NCI-H460 (cell line): ENCODE results near the gene ROBO4. TPM values are rescaled to one million over a fixed set of nuclear protein-coding genes. Genes with fewer than 3 reads are reported as not detected.

Experiments
- DNase-seq: peaks from one replicate; pipeline ENCODE4 v3.0.0-alpha.2; 2016; ENCODE audit warnings: low read depth; ENCODE audit errors: extremely low read depth
- total RNA-seq: library from RNA; depleted of rRNA; stranded (reverse); fragments of >200 nt; shearing (Covaris generic); gene quantifications from 2 replicates; pipeline ENCODE4 v1.2.3, GENCODE V29; 2014; rRNA removed

The ROBO4 gene
- total RNA-seq, 1 experiment from 2014 or later: not detected

GRCh38 chr11:124859171-124859570, 38.5 kb downstream of the ROBO4 start:
- DNase-seq: no peak

- no peak for DNase-seq
Measured at GRCh38 chr11:124846070-124846673, 51.5 kb downstream of the ROBO4 start.

- no peak for DNase-seq
Measured at GRCh38 chr11:124844664-124845079, 53.0 kb downstream of the ROBO4 start.

DNA sequence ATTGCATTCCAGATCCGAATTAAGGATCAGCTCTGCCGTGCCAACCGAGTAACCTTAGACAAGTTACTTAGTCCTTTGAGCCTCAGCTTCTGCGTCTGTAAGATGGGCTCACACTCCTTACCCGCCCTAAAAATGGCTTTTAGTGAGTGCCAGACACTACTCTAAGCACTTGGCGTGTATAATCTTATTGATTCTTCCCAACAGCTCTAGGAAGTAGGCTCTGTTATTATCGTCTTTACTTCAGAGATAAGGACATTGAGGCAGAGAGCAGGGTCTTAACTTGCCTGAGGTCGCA, 54.1 kb downstream of the ROBO4 start:
- no peak for DNase-seq

DNA sequence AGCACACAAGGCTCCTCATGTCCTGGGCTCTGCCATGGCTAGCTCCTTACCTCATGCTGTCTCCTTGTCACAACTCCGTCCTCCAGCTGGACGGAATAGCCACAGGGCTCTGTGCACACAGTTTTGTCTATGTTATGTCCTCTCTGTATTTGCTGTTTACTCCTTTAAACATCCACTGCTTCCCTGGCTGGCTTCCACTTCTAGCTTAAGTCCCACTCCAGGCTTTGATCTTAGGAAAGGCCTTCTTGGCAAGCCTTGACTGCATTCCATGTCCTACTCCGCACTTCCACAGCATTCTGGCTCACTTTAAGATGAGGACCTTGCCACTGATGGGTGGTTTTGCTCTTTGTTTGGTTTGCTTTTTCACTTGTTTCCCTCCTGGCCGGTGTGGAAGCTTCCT, 55.4 kb downstream of the ROBO4 start:
- DNase-seq: no peak

DNA sequence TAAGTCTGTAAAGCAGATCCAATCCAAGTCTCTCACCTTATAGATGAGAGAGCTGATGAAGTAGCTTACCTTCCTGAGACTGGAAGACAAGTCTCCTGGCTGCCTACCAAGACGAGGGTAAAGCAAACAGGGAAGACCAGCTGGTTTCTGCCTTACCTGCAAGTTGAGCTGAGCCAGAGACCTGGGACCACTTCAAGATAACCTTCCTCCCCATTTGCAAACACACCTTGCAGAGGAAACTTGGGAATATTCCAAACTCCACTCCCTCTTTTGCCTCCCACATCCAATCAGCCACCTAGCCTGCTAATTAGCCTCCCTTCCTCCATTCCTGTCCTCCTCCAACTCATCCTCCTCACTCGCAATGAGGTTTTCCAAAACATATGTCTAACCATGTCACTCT, 55.8 kb downstream of the ROBO4 start:
- no peak for DNase-seq

- no peak for DNase-seq
Measured at GRCh38 chr11:124841201-124841600, 56.5 kb downstream of the ROBO4 start.

DNA sequence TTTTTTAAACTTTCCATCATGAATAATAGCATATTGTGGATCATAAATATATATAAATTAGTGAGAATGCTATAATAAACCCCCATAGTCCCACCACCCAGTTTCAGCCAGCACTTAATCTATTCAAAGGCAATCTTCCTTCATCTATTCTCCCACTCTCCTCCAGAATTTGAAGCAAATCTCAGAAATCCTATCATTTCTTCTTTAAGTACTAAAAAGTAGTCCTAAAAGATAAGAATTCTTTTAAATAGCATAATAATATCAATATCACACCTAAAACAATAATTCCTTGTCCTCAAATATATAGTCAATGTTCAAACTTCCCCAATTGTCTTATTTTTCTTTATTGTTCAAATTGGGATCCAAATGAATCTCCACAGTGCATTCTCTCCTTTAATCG, 57.0 kb downstream of the ROBO4 start:
- no peak for DNase-seq

DNA sequence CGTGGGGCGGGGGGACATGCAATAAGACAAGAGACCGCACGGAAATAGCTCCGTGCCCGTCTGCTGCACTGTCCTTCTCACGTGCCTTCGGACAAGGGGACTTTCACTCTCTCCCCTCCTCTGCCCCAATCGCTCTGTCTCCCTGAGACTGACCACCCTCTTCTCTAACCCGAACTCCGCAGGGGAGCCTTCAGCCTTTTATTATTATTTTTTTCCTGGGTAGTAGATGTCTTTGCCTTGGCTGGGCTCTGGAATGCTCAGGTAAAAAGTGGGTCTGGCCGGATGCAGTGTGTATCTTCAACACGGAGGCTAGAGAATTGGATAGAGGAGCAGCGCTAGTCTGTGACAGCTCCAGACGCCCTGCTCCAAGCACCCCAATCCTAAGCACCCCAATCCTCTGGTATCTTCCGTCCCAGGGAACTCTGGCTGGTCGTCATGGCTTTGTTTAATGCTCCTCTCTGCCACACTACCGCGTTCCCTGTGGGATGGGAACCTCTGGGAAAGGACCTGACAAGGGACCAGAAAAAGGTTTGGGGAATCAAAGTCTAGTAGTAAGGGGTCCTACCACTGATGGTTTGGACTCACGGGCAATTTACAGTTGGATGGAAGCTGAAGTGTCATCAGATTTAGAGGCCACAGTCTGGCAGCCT, 57.6 kb downstream of the ROBO4 start:
- no peak for DNase-seq

DNA sequence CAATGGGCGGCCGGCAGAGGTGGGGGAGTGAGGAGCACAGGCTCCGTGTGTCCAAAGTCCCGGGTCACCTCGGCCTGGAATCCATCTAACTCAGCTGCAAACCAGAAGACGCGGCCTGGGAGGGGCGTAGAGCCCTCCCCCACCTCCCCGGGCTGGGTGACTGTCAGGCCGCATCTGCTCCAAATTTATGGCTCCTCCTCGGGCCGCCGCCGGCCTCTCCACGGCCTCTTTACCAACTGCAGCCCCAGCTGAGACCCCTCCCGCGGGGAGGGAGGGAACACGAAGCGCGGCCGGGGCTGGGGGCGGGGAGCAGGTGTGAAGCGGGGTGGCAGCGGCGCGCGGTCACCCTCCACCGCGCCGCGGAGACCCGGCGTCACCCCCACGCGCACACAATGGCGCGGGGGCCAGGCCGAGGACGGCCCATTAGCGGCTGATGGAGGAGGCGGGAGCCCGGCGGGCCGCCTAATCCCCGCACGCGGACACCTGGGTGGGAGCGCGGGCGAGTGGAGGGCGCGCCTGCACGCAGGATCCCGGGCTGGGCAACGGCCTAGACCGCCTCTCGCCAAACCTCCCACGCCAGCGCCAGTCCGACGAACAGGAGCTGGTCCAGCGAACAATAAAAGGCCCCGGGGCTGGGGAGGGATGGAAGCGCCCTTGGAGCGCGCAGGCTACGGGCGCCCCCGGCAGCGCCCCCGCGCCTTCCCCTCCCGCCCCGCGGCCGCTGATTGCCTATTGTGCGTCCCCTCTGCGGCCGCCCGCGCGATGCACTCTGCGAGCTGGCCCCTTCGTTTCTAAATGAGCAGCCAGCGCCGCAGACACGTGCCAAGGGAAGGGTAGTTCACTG, 58.3 kb downstream of the ROBO4 start:
- DNase-seq: no peak

DNA sequence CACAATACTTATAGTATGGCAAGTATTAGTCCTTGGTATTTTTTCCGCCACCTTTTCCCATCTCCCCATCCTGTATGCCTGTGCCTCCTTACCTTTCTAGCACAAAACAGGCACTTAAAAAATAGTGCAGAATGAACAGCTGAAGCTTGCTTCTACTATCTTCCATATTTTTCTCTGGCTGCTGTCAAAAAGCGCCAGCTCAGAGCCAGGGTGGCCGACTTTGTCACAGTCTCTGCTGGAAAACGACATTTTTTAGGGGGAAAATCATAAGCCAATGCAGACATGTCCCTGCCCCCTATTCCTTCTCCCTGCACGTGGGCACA, 58.9 kb downstream of the ROBO4 start:
- DNase-seq: no peak

DNA sequence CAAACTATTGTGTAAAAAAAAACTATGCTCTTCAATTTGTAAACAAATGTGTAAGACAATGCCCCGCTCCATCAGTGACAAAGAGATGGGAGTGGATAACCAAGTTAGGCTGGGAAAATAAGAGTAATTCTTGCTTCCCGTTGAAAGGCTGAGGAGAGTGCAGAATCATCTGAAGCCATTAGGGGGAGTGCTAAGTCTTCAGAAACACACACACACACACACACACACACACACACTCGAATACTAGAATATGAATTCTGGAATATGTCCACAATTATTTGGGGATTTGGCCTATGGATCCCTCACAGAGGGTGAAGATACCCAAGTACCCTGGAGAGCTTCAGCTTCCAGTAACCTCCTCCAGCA, 60.2 kb downstream of the ROBO4 start:
- peak; percentile 32 for DNase-seq

DNA sequence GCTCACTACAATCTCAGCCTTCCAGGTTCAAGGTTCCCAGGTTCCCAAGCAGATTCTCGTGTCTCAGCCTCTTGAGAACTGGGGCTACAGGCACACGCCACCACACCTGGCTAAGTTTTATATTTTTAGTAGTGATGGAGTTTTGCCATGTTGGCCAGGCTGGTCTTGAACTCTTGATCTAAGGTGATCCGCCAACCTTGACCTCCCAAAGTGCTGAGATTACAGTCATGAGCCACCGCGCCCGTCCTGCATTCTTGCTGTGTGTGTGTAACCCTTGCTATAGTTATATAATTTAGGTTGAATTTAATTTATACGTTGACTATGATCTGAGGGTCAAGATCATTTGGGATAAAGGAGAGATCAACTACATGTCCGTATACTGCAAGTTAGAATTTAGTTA, 61.7 kb downstream of the ROBO4 start:
- DNase-seq: no peak

GRCh38 chr11:124834526-124835180, 63.0 kb downstream of the ROBO4 start:
- DNase-seq: no peak

Other genes starting within 250 kb of the ROBO4 start
- gene SIAE, start 224.1 kb downstream of the ROBO4 start, total RNA-seq: 17.4 and 19.0 TPM in 2 replicates
- gene SPA17, start 224.0 kb downstream of the ROBO4 start, total RNA-seq: 12.7 and 14.0 TPM in 2 replicates
- not detected in 2 replicates for gene NRGN, start 157.9 kb downstream of the ROBO4 start, total RNA-seq
- gene VSIG2, start 145.6 kb downstream of the ROBO4 start, total RNA-seq: not detected in 2 replicates
- gene ESAM, start 135.6 kb downstream of the ROBO4 start, total RNA-seq: 0.15 and 0.23 TPM in 2 replicates
- 5.1 and 8.0 TPM in 2 replicates for gene MSANTD2, start 97.5 kb downstream of the ROBO4 start, total RNA-seq
- gene ROBO3, start 32.4 kb downstream of the ROBO4 start, total RNA-seq: 7.9 and 8.9 TPM in 2 replicates
- gene HEPN1, start 21.4 kb upstream of the ROBO4 start, total RNA-seq: not detected in 2 replicates
- not detected in 2 replicates for gene HEPACAM, start 38.2 kb upstream of the ROBO4 start, total RNA-seq
- gene CCDC15, start 56.3 kb upstream of the ROBO4 start, total RNA-seq: 1.8 and 2.3 TPM in 2 replicates
- 0.17 and 0.40 TPM in 2 replicates for gene SLC37A2, start 165.4 kb upstream of the ROBO4 start, total RNA-seq
- gene TMEM218, start 213.8 kb upstream of the ROBO4 start, total RNA-seq: 32.2 and 33.2 TPM in 2 replicates